PFSK-1 (cell line): ENCODE data around the gene TGM5.

Experiments
- POLR2AphosphoS5 ChIP-seq: IDR thresholded peaks from 2 replicates; pipeline ENCODE4 v1.6.1; 2012; ENCODE audit warnings: low read depth, mild to moderate bottlenecking, control low read depth, low read length, moderate library complexity
- SIN3A ChIP-seq: IDR thresholded peaks from 2 replicates; pipeline ENCODE4 v1.6.1; 2012; ENCODE audit warnings: mild to moderate bottlenecking, low read length, moderate library complexity, borderline replicate concordance; ENCODE audit not compliant: insufficient read depth
- TAF1 ChIP-seq: IDR thresholded peaks from 2 replicates; pipeline ENCODE4 v1.6.1; 2012; ENCODE audit warnings: low read length, control low read depth, borderline replicate concordance; ENCODE audit not compliant: insufficient read depth
- TF ChIP-seq, protein P1 (sequence below), 2 experiments: IDR thresholded peaks; 2 replicates each; pipeline versions ENCODE4 v1.6.1 to v1.8.0; 2011 to 2012; ENCODE audit warnings: low read depth in 2 of 2, low read length in 2 of 2, control low read depth in 1 of 2, inconsistent platforms in 1 of 2, mild to moderate bottlenecking in 1 of 2, moderate library complexity in 1 of 2; ENCODE audit not compliant: insufficient read depth in 1 of 2

DNA sequence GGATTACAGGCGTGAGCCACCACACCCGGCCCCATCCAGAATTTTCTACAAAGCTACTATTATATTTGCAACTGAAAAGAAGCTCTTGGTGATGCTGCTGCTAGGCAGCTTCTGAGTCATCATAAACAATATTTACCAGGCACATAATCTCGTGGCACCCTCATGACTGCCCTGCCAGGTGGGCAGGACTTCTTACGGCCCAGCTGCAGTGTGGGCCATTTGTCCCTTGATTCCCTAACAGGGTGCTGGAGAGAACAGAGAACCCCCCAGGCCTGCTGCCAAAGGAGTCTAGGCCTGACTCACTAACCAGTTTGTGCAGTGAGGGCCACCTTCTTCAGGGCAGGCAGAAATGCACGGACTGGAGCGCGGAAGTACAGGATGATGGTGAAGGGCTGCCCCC lies 50.8 kb downstream of the TGM5 start:
- TF ChIP-seq SIN3A (no peak), TAF1 (no peak), POLR2AphosphoS5 (no peak)
- TF ChIP-seq, protein P1, sequence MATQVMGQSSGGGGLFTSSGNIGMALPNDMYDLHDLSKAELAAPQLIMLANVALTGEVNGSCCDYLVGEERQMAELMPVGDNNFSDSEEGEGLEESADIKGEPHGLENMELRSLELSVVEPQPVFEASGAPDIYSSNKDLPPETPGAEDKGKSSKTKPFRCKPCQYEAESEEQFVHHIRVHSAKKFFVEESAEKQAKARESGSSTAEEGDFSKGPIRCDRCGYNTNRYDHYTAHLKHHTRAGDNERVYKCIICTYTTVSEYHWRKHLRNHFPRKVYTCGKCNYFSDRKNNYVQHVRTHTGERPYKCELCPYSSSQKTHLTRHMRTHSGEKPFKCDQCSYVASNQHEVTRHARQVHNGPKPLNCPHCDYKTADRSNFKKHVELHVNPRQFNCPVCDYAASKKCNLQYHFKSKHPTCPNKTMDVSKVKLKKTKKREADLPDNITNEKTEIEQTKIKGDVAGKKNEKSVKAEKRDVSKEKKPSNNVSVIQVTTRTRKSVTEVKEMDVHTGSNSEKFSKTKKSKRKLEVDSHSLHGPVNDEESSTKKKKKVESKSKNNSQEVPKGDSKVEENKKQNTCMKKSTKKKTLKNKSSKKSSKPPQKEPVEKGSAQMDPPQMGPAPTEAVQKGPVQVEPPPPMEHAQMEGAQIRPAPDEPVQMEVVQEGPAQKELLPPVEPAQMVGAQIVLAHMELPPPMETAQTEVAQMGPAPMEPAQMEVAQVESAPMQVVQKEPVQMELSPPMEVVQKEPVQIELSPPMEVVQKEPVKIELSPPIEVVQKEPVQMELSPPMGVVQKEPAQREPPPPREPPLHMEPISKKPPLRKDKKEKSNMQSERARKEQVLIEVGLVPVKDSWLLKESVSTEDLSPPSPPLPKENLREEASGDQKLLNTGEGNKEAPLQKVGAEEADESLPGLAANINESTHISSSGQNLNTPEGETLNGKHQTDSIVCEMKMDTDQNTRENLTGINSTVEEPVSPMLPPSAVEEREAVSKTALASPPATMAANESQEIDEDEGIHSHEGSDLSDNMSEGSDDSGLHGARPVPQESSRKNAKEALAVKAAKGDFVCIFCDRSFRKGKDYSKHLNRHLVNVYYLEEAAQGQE (IDR thresholded peaks at IDR 0.05; ENCODE audit: insufficient read depth in 1 of 2, low read depth in 2 of 2, low read length in 2 of 2), result no peak
